RWPE2 (cell line): Measurements from ENCODE around the gene DIP2C.

Source experiments
- ATAC-seq: fragments of 200-7000 bp; cut with Tn5 transposase; 3 replicates; pipeline ENCODE4 v1.9.1; 2021; ENCODE audit warnings: low read depth
- DNase-seq: peaks from one replicate; pipeline ENCODE4 v3.0.0-alpha.2; 2020; ENCODE audit warnings: low spot score
- H3K27ac ChIP-seq: fragments of 450-650 bp; 2 replicates; pipeline ENCODE4 v1.5.1; 2017; ENCODE audit warnings: mild to moderate bottlenecking; ENCODE audit not compliant: poor library complexity, severe bottlenecking
- H3K27me3 ChIP-seq: fragments of 250-450 bp; sonication (Bioruptor Pico); 2 replicates; pipeline ENCODE4 v1.5.1; 2021; ENCODE audit warnings: mild to moderate bottlenecking, moderate library complexity; ENCODE audit not compliant: insufficient read depth, poor library complexity, severe bottlenecking
- H3K36me3 ChIP-seq: fragments of 250-450 bp; sonication (Bioruptor Pico); 2 replicates; pipeline ENCODE4 v1.5.1; 2020; ENCODE audit warnings: low read depth, mild to moderate bottlenecking, moderate library complexity
- H3K4me1 ChIP-seq: fragments of 250-450 bp; sonication (Bioruptor Pico); 2 replicates; pipeline ENCODE4 v1.5.1; 2021; ENCODE audit warnings: mild to moderate bottlenecking, moderate library complexity; ENCODE audit not compliant: insufficient read depth, poor library complexity, severe bottlenecking
- H3K4me3 ChIP-seq: fragments of 250-450 bp; sonication (Bioruptor Pico); 2 replicates; pipeline ENCODE4 v1.5.1; 2021; ENCODE audit warnings: mild to moderate bottlenecking, moderate library complexity; ENCODE audit not compliant: severe bottlenecking
- H3K9me3 ChIP-seq: fragments of 250-450 bp; sonication (Bioruptor Pico); 2 replicates; pipeline ENCODE4 v1.5.1; 2021; ENCODE audit warnings: mild to moderate bottlenecking, moderate library complexity; ENCODE audit not compliant: severe bottlenecking
- TF ChIP-seq, protein P1 (sequence below): fragments of 450-650 bp; IDR thresholded peaks from one replicate; pipeline ENCODE4 v1.5.1; 2017; ENCODE audit warnings: mild to moderate bottlenecking, moderate library complexity; ENCODE audit not compliant: poor library complexity, severe bottlenecking

The DIP2C gene

GRCh38 chr10:311901-312665, 377.4 kb downstream of the DIP2C start:
- Histone ChIP-seq H3K27me3 (no peaks in the 10 kb centered on the region), H3K4me1 (no peaks in the 10 kb centered on the region), H3K36me3 (no peaks in the 10 kb centered on the region), H3K4me3 (no peak overlapping the region), H3K27ac (no peak overlapping the region), H3K9me3 (no peaks in the 10 kb centered on the region)
- no peak for ATAC-seq
- TF ChIP-seq, protein P1, sequence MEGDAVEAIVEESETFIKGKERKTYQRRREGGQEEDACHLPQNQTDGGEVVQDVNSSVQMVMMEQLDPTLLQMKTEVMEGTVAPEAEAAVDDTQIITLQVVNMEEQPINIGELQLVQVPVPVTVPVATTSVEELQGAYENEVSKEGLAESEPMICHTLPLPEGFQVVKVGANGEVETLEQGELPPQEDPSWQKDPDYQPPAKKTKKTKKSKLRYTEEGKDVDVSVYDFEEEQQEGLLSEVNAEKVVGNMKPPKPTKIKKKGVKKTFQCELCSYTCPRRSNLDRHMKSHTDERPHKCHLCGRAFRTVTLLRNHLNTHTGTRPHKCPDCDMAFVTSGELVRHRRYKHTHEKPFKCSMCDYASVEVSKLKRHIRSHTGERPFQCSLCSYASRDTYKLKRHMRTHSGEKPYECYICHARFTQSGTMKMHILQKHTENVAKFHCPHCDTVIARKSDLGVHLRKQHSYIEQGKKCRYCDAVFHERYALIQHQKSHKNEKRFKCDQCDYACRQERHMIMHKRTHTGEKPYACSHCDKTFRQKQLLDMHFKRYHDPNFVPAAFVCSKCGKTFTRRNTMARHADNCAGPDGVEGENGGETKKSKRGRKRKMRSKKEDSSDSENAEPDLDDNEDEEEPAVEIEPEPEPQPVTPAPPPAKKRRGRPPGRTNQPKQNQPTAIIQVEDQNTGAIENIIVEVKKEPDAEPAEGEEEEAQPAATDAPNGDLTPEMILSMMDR = no peak
- no peak for DNase-seq

DNA sequence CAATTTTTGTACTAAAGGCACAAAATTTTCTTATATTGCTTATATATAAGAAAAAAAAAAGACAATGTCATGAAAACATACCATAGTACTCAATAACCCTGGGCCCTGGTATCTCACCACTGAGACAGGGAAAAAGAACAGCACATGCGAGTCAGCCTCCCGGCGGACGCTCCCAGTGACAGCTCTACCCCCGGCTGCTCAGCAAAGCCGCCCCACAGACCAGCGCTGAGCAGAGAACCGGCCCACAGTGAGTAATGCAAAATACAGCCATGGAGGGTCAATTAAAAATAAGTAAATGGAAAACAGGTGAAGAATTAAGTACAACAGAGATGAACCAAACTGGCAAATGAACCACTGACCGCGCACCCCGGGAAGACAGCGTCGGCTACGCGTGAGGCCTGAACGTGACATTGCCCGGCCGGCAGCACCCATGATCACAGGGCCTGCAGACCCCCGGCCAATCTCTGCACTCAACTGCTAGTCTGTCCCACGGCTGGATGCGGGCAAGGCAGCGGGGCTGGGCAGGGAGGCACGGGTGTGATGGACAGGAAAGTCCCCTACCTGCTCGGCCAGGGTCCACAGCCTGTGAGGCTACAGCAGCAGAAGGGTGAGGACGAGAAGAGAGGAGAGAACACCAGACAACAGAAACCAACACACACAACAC, 378.4 kb downstream of the DIP2C start:
- Histone ChIP-seq H3K27me3 (no peaks in the 10 kb centered on the region), H3K27ac (no peak overlapping the region), H3K4me1 (no peaks in the 10 kb centered on the region), H3K36me3 (no peaks in the 10 kb centered on the region), H3K9me3 (no peaks in the 10 kb centered on the region), H3K4me3 (no peak overlapping the region)
- DNase-seq (no peak), ATAC-seq (no peak)
- TF ChIP-seq, protein P1 = no peak

DNA sequence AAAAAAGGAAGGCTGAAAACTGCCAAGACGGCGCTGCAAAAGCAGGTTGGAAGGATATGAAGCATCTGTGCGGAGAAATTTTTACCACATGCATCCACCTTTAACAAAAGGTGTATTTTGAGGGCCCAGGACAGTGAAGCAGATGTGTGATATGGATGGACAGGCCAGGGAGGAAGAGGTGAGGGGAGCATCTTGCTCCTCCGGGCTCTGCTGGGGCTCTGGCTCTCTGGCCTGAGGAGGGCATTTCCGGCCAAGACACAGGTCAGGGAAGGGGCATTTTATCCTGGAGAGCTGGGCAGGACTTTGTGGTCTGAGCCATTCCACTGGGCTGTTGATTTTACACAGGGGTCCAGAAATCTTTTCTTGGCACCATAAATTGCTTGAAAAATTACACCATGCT, 379.1 kb downstream of the DIP2C start:
- no peak overlapping the region for H3K4me3 ChIP-seq

GRCh38 chr10:308572-309085, 380.8 kb downstream of the DIP2C start:
- Histone ChIP-seq H3K36me3 (no peaks in the 10 kb centered on the region), H3K27ac (no peak overlapping the region)
- ATAC-seq = no peak

More for the DNA sequence above, 379.1 kb downstream of the DIP2C start:
- Histone ChIP-seq H3K27me3 (no peaks in the 10 kb centered on the region), H3K4me1 (no peaks in the 10 kb centered on the region), H3K27ac (no peak overlapping the region), H3K36me3 (no peaks in the 10 kb centered on the region), H3K9me3 (no peaks in the 10 kb centered on the region)
- no peak for ATAC-seq
- no peak for DNase-seq
- TF ChIP-seq, protein P1 = no peak

More at GRCh38 chr10:308572-309085, 380.8 kb downstream of the DIP2C start:
- no peak for DNase-seq
- TF ChIP-seq, protein P1 = no peak
- H3K4me1 ChIP-seq = no peaks in the 10 kb centered on the region
- H3K9me3 ChIP-seq = no peaks in the 10 kb centered on the region
- H3K4me3 ChIP-seq = no peak overlapping the region
- H3K27me3 ChIP-seq = no peaks in the 10 kb centered on the region
